GM18498 (cell line): ENCODE data around the gene EPS8L2.

Source experiments
- ATAC-seq: cut with Tn5 transposase; IDR thresholded peaks from one replicate; pipeline ENCODE4 v1.9.1; 2021; ENCODE audit warnings: mild to moderate bottlenecking, moderate library complexity; ENCODE audit not compliant: unreplicated experiment

The EPS8L2 gene

DNA sequence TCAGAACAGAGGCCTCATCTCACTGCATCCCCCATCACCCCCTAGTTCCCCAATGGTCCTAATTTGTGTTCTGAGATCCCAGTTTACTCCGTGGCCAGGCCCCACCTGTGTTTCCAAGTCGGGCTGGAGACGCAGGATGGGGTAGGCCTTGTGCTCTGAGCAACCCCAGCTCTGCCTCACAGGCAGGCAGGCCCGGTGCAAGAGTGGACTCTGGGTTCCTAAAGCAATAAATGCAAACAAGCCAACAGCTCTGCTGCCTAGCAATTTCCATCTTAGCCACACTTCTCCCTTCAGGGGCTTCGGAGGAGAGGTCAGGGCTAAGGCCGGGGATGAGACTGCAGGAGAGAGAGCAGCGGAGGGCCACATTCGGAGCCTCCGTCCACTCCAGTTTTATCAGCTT, 2.5 kb upstream of the EPS8L2 start:
- no peak for ATAC-seq

DNA sequence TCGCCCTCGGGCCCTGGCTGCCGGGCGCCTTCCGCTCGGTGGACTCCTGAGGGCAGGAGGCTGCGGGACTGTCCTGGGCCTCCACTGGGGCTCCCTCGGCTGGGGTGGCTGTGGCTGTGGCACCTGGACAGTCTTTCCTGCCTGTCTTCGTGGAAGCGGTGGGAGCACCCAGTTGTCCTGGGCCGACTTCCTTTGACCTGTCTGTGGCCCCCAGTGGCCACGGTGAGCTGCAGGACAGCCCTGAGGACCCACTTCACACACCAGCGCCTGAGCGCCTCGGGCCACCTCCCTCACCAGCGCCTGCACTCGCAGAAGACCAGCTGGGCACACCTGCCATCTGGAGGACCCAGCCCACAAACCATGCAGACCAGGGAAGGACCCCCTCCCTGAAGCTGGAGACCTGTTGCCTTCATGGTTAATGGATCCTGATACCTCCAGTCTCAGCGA, 1.8 kb upstream of the EPS8L2 start:
- ATAC-seq = no peak

DNA sequence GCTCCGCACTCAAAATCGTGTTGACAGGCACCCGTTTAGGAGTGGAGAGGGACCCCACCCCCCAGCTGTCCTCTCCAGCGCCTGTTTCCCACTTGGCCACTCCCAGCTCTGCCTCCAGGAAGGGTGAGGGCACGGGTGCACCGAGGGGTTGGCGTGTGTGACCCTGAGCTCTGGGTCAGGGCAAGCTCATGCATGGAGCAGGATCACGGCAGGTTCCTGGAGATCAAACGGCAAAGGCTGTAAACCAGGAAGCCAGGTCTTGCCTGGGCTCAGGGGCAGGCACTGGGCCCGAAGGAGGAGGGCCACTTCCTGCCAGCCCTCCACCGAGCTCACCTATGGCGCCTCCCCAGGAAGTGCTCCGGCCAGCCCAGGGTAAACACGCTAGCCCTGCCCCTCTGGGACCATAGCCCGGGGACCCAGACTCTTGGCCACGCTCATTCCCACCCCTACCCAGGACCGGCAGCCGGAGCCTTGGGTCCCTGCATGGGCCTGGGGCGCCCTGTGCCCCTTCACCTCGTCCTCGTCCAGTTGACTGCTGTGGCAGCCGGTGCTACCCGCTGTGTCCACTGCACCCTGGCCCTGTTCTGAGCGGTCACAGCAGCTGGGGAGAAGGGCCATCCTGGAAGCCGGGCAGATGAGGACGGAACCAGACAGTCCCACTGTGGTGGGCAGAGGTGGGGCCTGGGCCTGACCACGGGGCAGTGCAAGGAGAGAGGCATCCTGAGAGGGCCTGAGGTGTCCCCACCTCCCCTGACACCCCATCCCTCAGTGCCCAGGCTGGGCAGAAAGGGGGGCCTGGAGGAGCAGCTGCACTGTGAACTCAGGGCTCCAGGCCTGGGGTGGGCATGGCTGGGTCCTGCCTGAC, 1.0 kb upstream of the EPS8L2 start:
- no peak for ATAC-seq

- ATAC-seq = no peak
These were observed 467 bp downstream of the EPS8L2 start for GRCh38 chr11:706439-706956.

GRCh38 chr11:706957-707816, 1.2 kb downstream of the EPS8L2 start:
- no peak for ATAC-seq

- ATAC-seq = no peak
These were observed 1.9 kb downstream of the EPS8L2 start for GRCh38 chr11:707817-708420.

GRCh38 chr11:708511-708910, 2.5 kb downstream of the EPS8L2 start:
- no peak for ATAC-seq

DNA sequence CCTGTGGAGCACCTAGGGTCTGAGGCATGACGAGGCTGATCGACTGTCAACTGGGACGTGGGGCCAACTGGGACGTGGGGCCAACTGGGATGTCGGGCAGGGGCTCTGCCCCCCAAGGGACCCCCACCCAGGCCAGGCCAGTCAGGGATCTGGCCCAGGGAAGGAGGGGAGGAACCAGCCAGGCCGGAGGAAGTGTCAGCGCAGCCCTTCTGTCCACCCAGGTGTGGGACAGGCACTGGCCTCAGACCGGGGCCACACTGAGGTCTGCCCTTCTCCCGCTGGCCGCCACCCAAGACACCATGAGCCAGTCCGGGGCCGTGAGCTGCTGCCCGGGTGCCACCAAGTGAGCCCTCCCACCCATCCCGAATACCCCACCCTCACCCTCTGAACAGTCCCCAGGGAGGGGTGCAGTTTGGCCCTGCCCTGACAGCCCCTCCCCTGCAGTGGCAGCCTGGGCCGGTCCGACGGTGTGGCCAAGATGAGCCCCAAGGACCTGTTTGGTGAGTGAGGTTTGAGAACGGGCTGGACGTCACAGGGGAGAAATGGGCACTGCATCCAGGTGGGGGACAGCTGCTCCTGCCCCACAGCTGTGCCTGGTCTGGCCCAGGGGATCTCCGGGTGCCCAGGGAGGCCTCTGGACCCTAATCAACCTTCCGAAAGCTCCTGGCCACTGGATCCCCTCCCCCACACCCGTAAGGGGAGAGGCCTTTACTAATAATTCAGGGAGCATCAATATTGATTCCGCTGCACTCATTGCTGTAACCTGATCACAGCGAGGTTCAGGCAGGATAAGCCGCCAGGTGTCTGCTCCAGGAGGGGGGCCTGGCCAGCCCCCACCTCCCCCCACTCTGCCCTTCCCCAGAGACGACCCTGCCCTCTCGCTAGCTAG, 3.3 kb downstream of the EPS8L2 start:
- ATAC-seq = no peak

DNA sequence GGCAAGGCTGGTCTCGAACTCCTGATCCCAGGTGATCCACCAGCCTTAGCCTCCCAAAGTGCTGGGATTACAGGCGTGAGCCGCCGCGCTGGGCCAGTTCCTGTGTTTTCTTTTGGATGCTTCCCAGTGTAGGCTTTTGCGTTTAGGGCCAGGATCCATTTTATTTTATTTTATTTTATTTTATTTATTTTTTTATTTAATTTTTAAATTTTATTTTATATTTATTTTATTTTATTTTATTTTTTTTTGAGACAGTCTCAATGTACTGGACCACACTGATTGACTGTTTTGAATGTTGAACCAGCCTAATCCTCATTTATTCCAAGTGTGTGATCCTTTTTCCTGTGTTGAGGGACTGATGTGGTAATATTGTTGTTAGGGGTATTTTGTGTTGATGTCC, 8.4 kb downstream of the EPS8L2 start:
- ATAC-seq = no peak

DNA sequence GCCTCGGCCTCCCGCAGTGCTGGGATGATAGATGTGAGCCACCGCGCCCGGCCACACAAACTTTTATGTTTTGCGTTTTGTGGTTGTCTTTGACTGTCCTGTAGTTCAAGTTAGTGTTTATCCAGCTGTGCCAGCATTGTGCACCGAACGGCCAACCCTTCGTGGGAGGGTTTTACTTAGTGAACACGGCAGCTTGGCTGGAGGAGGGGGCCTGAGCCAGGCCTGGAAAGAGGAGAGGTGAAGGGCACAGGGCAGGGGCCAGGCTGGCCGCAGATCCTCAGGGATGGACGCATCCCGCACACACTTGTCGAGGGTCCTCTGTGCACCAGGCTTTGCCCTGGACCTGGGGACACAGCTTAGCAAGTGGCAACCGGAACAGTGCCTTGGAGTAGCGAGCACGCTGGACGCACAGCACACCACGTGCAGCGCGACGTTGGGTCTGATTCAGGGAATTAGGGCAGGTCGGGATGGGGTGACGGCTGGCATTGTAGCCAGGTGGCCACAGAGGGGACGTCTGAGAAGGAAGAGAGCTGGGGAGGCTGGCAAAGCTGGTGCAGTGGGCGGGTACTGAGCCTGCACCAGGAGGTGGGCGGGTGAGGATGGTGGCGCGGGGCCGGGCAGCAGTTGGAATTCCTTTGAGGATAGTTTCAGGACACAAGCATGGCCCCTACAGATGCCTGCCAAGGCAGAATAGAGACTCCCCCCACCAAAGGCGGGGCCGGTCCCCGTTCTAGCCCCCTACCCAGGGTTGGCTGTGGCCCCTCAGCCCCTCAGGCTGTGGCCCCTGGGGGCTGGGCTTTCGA, 13.4 kb downstream of the EPS8L2 start:
- ATAC-seq = no peak

GRCh38 chr11:720017-720641, 14.1 kb downstream of the EPS8L2 start:
- no peak for ATAC-seq

- ATAC-seq = no peak
These were observed 14.7 kb downstream of the EPS8L2 start for GRCh38 chr11:720642-721246.

- ATAC-seq = no peak
These were observed 15.3 kb downstream of the EPS8L2 start for GRCh38 chr11:721247-721740.

DNA sequence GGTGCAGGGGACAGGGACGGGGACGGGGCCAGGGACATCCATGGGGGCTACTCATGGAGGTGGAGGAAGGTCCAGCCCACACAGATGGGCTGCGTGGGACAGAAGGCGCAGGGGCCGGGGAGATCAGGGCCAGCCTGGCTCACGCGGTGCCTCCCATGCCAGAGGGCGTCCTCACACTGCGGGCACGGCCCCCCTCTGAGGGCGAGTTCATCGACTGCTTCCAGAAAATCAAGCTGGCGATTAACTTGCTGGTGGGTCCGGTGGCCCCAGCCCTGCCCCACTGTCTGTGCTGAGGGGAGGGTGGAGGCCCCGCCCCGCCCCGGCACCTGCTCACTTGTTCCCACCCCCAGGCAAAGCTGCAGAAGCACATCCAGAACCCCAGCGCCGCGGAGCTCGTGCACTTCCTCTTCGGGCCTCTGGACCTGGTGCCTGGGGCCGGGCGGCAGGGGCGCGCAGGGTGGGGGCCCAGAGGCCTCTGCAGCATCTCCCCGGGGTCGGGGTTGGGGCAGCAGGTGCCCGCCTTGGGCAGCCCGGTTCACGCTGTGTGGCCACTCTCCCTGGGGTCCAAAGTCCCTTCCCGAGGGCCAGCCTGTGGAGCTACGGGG, 15.8 kb downstream of the EPS8L2 start:
- ATAC-seq = no peak

- no peak for ATAC-seq
These were observed 16.3 kb downstream of the EPS8L2 start for GRCh38 chr11:722346-722811.

DNA sequence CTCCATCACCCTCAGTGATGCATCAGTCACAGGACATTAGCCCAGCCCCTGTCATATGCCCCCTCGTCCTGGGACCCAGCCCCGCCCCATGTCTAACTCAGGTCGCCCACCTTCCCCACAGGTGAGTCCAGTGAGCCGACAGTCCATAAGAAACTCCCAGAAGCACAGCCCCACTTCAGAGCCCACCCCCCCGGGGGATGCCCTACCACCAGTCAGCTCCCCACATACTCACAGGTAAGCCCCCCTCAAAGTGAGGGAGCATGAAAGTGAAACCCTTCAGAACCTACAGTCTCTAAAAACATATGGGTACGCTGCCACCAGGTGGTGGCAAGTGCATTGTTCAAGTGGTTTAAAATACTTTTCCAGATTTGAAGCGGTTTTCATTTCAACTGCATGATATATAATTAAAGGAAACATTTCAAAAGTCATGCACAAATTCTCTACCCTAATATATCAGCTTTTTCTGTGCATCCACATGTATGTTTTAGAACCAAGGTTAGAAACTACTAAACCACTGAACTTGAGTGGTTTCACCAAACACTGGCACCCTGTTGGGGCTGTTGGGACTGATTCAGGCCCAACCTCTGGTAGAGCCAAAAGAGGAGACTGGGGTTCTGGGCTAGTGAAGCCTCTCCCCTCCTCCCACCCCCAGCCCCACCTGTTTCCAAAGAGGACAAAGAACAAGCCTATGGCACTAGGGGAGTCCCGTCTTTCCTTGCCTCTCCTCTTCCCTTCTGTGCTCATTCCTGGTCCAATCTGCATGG, 17.3 kb downstream of the EPS8L2 start:
- ATAC-seq = no peak
